Endothelial cell of hepatic sinusoid (primary cell): ENCODE data around the gene SDC4.

Experiments
- in situ Hi-C: cut with HindIII; loops from 2 replicates; pipeline ENCODE4 v1.10.0; 2017; ENCODE audit warnings: low sequenced_read_pairs

Gene SDC4, protein sequence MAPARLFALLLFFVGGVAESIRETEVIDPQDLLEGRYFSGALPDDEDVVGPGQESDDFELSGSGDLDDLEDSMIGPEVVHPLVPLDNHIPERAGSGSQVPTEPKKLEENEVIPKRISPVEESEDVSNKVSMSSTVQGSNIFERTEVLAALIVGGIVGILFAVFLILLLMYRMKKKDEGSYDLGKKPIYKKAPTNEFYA

GRCh38 chr20:45347936-45348778, at the start of gene SDC4:
TSS of gene SDC4 (minus strand) at chr20:45348424. CDS start at chr20:45348384, 40 bp downstream.
- in situ Hi-C loops: no loop called here

GRCh38 chr20:45395114-45395415, 46.8 kb upstream of the SDC4 start:
- in situ Hi-C loops: no loop called here

DNA sequence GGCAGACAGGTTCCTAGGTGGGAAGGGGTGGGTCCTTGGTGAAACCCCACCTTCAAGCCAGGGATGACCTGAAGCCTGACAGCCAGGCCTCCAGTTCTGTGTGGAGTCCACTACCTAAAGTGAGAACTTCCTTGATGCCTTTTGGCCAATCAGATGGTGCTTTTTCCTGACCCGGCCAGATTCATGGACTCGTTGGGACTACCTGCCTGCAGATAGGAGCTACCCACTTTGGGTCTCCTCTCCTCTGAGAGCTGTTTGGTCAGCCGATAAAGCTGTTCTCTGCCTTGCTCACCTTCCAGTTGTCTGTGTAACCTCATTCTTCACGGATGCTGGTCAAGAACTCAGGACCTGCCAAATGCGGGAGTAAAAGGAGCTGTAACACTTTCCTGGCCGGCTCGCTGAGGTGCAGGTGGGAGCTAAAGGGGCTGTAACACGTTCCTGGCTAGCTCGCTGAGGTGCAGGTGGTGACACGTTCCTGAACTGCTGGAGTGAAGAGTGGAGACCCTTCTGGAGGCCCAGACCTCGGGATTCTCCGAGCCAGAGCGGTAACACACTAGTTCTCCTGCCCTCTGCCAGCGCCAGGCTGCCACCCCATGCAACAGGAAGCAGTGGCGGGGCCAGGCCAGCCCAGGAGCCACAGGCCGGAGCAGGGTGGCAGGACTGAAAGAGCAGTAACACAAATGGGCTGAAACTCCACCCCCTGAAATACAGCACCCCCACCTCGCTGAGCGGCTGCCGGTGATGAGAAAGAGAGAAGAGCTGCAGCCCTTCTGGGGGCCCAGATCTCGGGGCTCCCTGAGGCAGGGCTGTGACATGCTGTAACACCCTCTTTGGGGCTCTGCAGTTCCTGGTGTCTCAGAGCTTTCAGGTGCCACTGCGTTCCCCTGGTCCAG, 46.2 kb upstream of the SDC4 start:
- in situ Hi-C loops: loop anchor here (5.0 kb wide), 1 partner anchor 67 kb away; no protein-coding TSS in a partner anchor

DNA sequence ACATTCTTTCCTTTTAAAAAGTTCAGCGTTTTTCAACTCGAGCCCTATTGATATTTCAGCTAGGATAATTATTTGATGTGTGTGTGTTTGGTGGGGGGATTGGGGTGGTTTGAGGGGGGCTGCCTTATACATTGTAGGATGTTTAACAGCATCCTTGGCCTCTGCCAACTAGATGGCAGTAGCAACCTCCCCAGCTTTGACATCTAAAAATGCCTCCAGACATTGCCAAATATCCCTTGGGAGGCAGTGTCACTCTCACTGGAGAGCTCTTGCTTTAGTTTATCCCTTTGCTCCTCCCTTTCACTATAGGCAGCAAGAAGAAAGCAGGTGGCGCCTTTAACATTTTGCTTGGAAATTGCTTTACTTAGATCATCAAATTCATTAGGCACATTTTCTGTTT, 44.5 kb upstream of the SDC4 start:
- in situ Hi-C loops: loop anchor here (5.0 kb wide), 1 partner anchor 65 kb away; no protein-coding TSS in a partner anchor

- in situ Hi-C loops: loop anchor here (5.0 kb wide), 1 partner anchor 64 kb away; no protein-coding TSS in a partner anchor
These were observed 43.3 kb upstream of the SDC4 start for GRCh38 chr20:45391559-45391958.

DNA sequence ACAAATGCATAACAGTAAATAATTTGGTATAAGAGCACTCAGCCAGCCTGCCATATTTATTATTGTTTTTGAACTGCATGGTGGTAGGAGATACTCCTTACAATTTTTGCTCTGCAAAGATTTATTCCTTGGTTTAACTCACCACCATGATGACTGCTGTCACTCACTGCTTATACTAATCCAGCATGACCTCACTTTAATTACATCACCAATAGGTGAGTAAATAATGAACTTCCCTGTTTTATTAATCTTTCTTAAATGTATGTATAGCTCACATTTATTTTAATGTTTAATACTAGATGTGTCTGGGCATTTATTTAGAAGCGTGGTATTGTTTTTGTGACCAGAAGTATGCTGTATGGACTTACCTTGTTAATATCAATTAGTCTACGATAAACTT, 42.7 kb upstream of the SDC4 start:
- in situ Hi-C loops: loop anchor here (5.0 kb wide), 1 partner anchor 64 kb away; no protein-coding TSS in a partner anchor

GRCh38 chr20:45387274-45387673, 39.0 kb upstream of the SDC4 start:
- in situ Hi-C loops: no loop called here

DNA sequence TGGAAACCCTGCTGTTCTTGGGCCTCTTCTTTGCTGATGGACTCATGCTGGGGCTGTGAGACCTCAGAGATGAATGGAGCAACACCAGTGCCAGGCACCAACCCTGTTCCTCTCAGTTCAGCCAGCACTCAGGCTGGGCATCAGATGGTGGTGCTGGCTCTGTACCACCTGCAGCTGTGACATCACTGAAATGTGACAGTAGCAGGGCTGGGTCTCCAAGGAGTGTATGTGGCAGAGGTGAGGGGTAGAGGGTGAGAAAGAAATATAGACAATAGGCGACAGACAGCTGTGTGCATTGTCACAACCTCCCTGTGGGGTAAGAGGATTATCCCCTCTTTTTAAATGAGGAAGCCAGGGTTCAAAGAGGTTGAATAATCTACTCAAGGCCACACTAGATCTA, 30.0 kb upstream of the SDC4 start, which contains the start of gene TP53TG5:
TP53TG5 (minus strand) TSS at position 135 of the 400 bp plus-strand sequence; CDS start at position 46, 89 bp downstream.
- in situ Hi-C loops: loop anchor here (5.0 kb wide), 2 partner anchors 44 to 71 kb away; partner anchors contain the start of genes MATN4 and RBPJL

DNA sequence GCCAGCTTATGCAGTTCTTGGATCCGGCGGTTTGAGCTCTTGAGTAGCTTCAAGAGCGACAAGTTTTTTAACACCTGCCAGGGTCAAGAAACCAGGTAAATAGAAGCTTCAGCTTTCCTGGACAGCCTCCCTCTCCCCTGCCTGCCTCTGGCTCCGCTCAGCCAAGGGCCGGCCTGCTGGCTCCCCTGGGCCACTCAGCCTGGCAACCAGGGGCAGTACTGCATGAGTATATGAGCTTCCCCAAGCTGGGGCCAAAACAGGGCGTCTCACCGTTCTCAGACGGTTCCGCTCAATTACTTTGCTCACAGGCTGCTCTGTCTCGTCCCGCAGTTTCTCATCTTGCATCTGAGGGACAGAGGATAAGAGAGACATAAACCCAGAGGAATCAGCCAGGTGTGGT, 29.0 kb upstream of the SDC4 start:
- in situ Hi-C loops: loop anchor here (5.0 kb wide), 2 partner anchors 45 to 70 kb away; partner anchors contain the start of genes MATN4 and RBPJL

GRCh38 chr20:45374966-45375365, 26.7 kb upstream of the SDC4 start:
- in situ Hi-C loops: loop anchor here (5.0 kb wide), 2 partner anchors 47 to 68 kb away; partner anchors contain the start of genes MATN4 and RBPJL

- in situ Hi-C loops: no loop called here
These were observed 25.9 kb upstream of the SDC4 start for GRCh38 chr20:45374101-45374467.

DNA sequence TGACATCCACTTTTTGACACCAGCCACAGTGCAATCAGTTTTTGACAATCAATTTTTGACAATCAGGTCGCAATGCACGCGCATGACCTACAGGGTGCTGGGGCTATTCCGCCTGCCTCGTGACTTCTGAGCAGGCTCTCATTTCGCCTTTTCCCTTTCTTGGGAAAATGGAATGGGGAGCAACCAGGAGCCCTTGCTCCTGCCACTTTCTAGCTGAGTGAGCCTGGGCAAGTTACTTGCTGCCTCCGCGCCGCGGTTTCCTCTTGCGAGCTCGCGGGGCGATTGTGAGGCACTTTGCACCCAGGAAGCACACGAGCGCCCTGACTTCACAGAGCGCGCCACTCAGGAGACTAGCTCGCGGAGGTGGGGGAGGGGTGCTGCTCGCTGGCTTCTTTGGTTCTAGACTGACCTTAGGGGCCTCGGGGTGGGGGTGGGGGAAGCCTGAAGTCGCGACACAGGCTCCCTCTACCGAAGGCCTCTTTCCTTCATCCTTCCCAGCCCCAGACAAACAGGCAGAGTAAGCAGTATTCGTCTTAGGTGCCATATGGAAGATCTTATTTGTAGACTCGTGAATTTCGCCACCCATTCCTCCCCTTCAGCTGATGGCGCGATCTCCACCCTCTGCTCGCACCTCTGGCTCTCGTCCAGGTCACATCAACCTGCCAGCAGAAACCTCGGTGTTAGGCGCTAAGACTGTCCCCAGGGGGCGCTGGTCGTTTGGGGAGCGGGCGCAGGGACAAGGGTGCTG, 25.3 kb upstream of the SDC4 start:
- in situ Hi-C loops: no loop called here

DNA sequence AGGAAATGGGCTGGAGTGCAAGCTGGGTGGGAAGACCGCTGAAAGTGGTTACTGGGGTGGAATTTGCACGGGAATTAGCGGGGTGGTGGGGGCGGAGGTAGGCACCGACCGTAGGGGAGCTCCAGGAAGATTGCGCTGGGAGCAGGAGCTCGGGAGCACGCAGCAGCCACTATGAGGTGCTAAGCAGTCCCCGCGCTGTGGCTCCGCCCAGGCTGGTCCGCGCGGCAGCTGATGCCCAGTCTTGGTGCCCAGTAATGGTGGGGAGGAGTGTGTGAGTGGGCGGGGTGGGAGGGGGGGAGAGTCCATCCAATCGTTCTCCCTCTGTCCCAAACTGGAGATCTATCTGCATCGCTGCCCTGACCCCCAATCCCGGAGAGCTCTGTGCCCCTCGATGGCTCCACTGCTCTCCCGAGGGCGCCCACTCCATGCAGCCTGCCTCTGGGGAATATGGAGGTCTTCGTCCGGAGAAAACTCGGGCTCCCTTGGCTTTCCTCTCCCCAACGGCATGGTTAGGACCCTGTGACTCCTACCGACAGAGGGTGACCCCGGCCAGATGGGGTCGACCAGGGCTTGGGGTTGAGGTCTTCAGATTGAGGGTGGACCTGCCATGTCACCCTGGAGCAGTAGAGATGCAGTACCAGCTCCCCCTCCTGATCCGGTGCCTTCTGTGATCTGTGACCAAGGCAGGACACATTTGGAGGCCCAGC, 24.6 kb upstream of the SDC4 start:
- in situ Hi-C loops: no loop called here

DNA sequence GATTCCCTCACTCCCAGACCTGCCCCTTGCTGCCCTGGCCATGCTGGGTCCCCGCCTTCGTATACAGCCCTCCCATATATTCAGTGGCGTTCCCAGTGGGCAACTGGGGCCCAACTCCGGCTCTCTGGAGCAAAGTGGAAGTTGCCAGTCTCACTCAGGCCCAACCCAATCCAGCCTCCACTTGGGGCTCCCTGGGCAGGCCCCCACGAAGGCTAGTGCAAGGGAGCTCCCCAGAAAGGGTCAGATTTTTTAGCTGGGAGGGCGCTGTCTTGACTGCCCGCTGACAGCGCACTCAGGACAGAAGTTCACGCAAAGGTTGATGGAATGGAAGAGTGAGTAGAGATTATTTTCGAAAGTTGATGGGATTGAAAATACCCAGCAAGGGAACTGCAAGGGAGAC, 24.0 kb upstream of the SDC4 start:
- in situ Hi-C loops: no loop called here

DNA sequence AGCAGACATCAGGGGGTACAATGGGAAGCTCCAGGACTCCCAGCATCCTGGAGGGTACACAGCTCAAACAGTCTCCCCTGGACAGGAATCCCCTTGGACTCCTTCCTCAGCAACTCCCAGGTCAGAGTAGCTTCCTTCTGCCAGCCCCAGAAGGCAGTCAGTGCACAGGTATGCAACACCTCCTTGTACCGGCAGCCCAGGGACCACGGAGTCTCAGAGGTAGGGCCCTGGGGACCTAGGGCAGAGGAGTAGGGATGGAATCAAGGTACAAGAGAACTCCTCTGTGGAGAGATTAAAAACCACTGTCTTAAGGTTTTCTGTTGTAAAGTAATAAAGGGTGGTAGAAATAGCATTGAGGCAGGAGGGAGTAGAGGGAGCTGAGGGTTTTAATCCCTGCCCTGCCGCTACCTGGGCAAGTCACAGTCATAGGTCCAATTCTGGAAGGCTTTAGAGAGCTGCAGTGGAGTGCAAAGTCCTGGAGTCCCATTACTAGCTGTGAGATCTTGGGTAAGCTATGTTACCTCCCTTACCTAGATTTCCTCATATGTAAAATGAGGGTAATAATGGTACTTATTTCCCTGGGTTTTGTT, 22.4 kb upstream of the SDC4 start:
- in situ Hi-C loops: no loop called here

- in situ Hi-C loops: no loop called here
These were observed 20.2 kb upstream of the SDC4 start for GRCh38 chr20:45368221-45368980.

DNA sequence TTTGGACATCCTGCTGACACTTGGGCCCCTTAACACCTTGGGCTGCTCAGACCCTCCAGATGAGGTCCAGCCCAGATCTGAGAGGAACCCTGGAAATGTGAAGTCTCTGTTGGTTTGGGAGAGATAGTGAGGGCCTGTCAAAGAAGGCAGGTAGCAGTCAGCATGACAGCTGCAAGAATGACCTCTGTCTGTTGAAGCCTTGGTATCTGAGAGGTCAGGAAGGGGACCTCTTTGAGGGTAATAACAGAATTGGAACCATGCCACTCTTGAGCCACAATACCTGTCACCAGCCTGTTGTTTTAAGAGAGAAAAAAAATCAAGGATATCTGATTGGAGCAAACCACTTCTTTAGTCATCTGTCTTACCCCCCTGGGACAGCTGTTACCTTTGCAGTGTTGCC, 18.9 kb upstream of the SDC4 start:
- in situ Hi-C loops: no loop called here

GRCh38 chr20:45366631-45367030, 18.4 kb upstream of the SDC4 start:
- in situ Hi-C loops: no loop called here

GRCh38 chr20:45366192-45366591, 18.0 kb upstream of the SDC4 start:
- in situ Hi-C loops: no loop called here
